ENCODE measurements around the gene TMEM131L. TPM values are rescaled to one million over a fixed set of nuclear protein-coding genes. Genes with fewer than 3 reads are reported as not detected.
"Not testable (repeated sequence)": the region's sequence is repeated elsewhere in the genome, so short reads cannot be mapped to it uniquely, and the experiment has no call there.

TMEM131L gene
- polyA plus RNA-seq, 3 donors = 25.3 to 29.6 (median 28.7) TPM

DNA sequence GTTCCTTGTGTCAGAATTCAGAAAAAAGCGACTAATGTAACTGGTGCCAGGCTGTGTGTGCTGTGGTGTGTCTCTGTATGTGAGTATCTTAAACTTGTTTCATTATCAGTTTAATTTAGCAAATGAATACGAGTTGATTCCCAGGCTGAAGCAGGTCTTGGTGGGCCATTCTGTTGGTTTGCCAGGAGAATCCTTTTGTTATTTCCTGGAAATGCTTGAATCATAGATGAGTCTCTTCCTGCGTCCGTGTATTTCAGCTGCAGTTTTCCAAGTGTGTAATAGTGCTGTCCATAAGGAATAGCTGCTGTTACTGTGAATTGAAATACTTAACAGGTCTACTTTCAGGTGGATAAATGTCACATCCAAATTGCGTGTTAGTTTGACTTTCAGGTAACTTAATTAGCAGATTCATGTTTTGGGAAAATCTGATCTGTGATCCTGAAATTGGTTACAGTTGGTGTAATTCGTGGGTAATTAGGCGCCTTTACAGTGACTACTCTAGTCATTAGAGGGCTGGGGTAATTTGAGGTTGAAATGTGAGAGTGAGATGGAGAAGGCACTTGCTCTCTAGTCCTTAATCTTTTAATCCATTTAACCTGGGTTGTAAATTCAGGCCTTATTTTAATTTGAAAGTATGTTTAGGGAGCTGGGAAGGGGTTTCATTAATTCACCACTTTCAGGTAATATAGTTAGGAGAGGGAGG, 23.8 kb downstream of the TMEM131L start:
- DNase-seq (ENCODE audit: extremely low read depth in 1 of 11, low read depth in 9 of 11, low spot score in 4 of 11) = no peak

DNA sequence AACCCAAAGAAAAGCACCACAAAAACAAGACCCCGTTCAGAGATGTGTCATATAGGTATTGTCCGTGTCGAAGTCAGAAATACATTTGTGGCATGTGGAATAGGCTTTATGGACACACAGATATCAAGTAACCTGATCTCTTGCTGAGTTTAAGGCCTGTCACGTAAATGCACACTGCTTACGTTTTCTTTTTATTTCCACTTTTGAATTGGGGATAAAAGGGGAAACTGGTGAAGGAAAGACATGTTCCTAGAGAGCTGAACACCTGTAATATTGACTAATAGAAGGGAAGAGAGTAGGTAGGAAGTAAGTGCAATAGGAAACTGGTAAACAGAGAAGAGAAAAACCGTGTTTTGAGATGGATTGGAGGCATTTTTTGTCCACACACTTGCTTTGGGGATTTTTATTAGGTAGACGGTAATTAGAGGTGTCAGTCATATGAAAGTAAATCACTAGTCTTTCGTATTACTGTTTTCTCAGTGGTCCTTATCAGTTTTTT, 24.9 kb downstream of the TMEM131L start:
- no peak for DNase-seq (ENCODE audit: extremely low read depth in 1 of 11, low read depth in 9 of 11, low spot score in 4 of 11)

GRCh38 chr4:153494562-153494961, 28.4 kb downstream of the TMEM131L start:
- no peak for DNase-seq (ENCODE audit: extremely low read depth in 1 of 11, low read depth in 9 of 11, low spot score in 4 of 11)

DNA sequence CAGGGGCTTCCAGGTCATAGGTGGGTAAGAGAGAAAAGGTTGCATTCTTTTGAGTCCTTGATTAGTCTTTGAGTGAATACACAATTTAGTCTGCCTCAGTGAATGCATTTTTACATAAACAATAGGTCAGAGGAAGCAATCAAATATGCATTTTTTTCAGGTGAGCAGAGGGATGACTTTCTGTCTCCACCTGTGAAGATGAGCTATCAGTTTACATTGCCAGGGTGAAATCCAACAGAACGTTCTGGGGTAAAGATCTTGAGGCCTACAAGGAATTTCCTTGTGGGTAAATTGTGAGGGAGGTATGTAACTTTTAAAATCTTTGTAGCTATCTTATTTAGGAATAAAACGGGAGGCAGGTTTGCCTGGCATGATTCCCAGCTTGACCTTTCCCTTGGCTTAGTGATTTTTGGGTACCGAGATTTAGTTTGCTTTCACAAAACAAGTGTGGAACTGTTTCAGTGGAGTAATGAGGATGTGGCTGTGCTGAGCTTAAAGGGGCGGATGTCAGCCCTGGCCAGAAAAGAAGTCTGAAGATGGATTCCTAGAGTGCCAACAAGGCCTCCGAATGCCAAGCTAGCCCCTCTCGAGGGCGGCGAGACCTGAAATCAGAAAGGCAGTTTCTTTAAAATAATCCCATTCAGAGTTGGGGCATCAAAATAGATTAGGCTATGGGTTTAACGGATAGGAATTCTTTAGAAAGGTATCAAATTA, 29.5 kb downstream of the TMEM131L start:
- no peak for DNase-seq (ENCODE audit: extremely low read depth in 1 of 11, low read depth in 9 of 11, low spot score in 4 of 11)

- no peak for DNase-seq (ENCODE audit: extremely low read depth in 1 of 11, low read depth in 9 of 11, low spot score in 4 of 11)
Observed at GRCh38 chr4:153497091-153497531, 31.0 kb downstream of the TMEM131L start.

- no peak for DNase-seq (ENCODE audit: extremely low read depth in 1 of 11, low read depth in 9 of 11, low spot score in 4 of 11)
Observed at GRCh38 chr4:153497988-153498967, 32.1 kb downstream of the TMEM131L start.

DNA sequence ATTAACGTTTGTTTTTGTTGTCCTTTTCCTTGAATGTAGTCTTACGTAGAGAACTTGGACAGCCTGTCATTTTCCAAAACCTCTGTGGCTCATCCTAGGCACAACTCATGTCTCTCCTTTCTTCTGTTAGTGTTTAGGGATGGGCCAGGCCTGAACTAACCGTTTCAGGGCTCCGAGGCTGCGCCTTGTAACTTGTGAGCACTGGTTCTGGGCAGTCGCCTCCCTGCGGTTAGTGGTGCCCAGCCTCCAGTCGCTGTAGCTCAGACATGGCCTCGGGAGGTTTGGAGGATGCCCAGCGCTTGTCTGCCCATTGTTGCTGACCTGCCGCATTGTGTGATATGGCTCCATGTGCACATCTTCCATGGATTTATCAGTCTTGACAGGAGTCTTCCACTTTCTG, 32.8 kb downstream of the TMEM131L start:
- no peak for DNase-seq (ENCODE audit: extremely low read depth in 1 of 11, low read depth in 9 of 11, low spot score in 4 of 11)

DNA sequence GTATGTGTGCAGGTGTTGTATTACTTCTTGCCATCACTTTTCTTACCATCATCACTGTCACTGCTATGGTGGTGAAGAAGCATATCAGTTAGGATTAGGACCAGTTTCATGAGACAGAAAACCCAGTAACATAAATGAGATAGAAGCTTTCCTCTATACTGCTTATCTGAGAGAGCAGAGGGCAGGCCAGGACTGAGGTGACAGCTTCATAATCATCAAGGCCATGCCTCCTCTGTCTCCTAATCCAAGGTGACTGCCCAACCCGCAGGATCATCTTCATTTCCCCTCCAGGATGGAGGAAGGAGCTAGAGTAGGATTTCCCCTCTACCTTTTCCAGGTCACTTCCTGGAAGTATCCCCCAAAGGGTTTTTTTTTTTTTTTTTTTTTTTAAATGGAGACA, 35.4 kb downstream of the TMEM131L start:
- no peak for DNase-seq (ENCODE audit: extremely low read depth in 1 of 11, low read depth in 9 of 11, low spot score in 4 of 11)

GRCh38 chr4:153502584-153502983, 36.4 kb downstream of the TMEM131L start:
- no peak for DNase-seq (ENCODE audit: extremely low read depth in 1 of 11, low read depth in 9 of 11, low spot score in 4 of 11)

GRCh38 chr4:153506341-153507309, 40.5 kb downstream of the TMEM131L start:
- no peak for DNase-seq (ENCODE audit: extremely low read depth in 1 of 11, low read depth in 9 of 11, low spot score in 4 of 11)

GRCh38 chr4:153507310-153508073, 41.3 kb downstream of the TMEM131L start:
- no peak for DNase-seq (ENCODE audit: extremely low read depth in 1 of 11, low read depth in 9 of 11, low spot score in 4 of 11)

DNA sequence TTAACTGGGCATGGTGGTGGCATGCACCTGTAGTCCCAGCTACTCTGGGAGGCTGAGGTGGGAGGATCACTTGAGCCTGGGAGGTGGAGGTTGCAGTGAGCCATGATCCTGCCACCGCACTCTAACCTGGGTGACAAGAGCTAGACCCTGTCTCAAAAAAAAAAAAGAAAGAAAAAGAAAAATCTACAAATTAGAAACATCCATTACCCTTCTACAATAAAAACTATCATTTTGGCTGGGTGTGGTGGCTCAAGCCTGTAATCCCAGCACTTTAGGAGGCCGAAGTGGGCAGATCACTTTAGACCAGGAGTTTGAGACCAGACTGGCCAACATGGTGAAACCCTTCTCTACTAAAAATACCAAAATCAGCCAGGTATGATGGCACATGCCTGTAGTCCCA, 43.1 kb downstream of the TMEM131L start:
- not testable (repeated sequence) for DNase-seq (ENCODE audit: extremely low read depth in 1 of 11, low read depth in 9 of 11, low spot score in 4 of 11)

GRCh38 chr4:153509724-153510123, 43.6 kb downstream of the TMEM131L start:
- DNase-seq (ENCODE audit: extremely low read depth in 1 of 11, low read depth in 9 of 11, low spot score in 4 of 11) = no peak

GRCh38 chr4:153510252-153511001, 44.3 kb downstream of the TMEM131L start:
- no peak for DNase-seq (ENCODE audit: extremely low read depth in 1 of 11, low read depth in 9 of 11, low spot score in 4 of 11)

GRCh38 chr4:153511104-153511503, 44.9 kb downstream of the TMEM131L start:
- DNase-seq (ENCODE audit: extremely low read depth in 1 of 11, low read depth in 9 of 11, low spot score in 4 of 11) = no peak

DNA sequence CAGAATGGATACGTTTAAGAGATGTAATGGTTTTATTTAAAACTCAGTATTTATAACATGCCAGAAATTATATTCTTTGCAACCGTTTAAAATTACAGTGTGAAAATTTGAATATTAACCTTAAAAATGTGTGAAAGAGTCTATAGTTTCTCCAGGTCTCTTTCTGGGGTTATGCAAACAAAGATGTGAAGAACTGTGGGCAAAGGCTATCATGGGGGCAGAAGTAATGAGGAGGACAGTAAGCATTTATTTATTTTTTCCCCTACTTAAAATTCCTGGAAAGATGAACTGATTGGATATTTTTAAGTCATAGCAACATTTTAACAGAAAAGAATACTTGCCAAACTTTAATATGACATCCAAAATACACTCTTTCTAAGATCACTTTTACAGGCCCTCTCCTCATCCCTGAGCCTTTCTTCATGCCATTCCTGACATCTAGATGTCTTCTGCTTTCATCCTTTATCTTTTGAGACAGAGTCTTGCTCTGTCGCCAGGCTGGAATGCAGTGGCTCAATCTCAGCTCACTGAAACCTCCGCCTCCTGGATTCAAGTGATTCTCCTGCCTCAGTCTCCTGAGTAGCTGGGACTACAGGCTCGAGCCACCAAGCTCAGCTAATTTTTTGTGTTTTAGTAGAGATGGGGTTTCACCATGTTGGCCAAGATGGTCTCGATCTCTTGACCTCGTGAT, 46.1 kb downstream of the TMEM131L start:
- no peak for DNase-seq (ENCODE audit: extremely low read depth in 1 of 11, low read depth in 9 of 11, low spot score in 4 of 11)

Measured in renal cortex interstitium (tissue), 11 donors.